Measurements from ENCODE around the gene FOLH1.
"Not testable (repeated sequence)": the region's sequence is repeated elsewhere in the genome, so short reads cannot be mapped to it uniquely, and the experiment has no call there.

The FOLH1 gene

DNA sequence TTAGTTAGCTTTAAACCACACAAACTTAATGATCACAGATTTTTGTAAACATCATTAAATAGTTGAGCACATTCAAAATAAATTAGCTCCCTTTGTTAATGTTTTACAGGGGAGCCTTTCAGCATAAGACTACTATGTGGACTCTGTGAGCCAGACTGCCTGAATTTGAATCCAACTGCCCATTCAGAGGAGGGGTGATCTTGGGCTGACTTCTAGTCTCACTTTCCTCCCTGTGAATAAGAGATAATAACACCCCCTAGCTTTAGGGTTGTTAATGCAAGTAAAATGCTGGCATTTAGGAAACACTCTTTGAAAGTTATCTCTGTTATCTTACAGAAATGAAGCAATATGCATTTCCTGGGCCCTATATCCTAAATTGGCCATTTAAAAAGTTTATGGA is 23.6 kb downstream of the FOLH1 start:
- in situ Hi-C loops (cut with MboI; ENCODE audit: low sequenced_read_pairs): not testable (repeated sequence)

GRCh38 chr11:49177936-49178335 is 30.5 kb downstream of the FOLH1 start:
- in situ Hi-C loops (cut with MboI; ENCODE audit: low sequenced_read_pairs): not testable (repeated sequence)

DNA sequence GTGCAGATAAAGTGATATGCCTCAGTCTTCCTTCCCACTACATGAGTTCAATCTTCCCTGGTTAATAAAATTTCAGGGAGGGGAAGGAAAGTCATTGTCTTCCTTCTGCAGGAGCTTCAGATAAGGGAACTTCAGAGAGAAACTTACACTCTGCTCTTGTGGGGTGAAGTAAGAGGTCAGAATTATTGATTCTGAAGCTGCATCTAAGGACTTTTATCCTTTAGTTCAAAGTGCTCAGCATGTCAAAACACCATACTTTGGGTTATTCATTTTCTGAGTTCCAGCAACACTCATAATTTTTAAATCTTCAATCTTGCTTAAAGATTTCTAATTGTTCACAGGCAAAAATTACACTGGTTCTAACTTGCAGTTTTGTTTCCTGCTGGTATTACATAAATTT is 33.0 kb downstream of the FOLH1 start:
- in situ Hi-C loops (cut with MboI; ENCODE audit: low sequenced_read_pairs): not testable (repeated sequence)

DNA sequence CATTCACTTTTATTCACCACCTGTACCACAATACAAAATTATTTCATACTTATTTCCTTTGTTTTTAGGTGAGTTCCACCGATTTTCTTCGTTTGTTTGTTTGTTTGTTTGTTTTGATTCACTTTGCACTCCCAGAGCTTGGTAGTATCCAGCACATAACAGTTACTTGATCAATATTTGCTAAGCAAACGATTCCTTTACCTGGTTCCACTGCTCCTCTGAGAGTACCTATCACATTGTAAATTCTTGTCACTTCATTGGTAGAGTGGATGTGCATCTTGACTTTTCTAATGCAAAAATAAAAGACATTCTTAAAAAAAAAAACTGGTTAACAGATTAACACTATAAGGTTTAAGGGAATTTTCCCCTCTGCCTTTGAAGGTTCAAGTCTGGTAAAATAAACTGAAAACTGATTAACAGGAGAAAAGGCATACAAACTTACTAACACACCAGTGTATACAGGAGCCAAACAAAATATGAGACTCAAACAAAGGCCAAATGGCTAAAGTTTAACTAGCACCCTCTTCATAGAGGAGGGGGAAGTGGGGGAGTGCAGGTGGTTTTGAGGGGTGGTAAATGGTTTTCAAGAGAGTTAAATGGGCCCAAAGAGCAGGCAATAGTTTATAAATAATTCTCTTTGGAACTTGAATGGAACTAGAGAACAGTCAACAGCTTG is 33.6 kb downstream of the FOLH1 start:
- in situ Hi-C loops (cut with MboI; ENCODE audit: low sequenced_read_pairs): not testable (repeated sequence)

DNA sequence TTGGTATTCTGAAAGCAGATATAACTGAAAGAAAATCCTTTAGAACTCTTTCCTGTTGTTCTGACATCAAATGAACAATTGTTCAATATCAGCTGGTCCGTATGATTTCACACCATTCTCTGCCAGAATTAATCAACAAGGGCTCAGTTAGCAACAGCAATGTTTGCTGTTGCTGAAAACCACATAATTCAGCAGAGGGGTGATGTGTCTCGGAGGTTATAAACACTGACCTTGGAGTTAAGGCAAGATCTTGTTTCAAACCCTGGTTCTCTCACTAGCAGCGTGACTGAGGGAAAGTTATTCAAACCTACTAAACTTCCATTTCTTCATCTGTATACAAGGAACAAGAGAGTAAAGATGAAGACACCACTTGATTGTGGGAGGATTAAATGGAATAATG is 36.8 kb downstream of the FOLH1 start:
- in situ Hi-C loops (cut with MboI; ENCODE audit: low sequenced_read_pairs): not testable (repeated sequence)

DNA sequence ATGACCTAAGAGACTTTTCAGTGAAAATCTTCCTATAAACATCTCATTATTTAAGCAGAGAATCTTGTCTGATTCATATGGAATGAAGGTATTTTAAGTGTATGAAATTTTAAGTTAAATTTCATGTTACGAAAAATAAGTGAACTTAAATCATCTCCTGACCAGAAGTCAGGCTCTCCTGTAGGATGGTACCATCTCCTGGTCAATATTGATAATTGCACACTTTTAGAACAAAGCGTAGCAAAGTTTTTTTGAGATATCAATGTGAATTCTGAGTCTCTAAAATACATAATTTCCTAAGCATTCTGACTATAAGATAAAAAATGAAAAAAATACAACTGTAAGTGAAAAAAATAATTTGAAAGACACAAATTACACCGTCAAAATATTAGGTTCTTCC is 38.8 kb downstream of the FOLH1 start:
- in situ Hi-C loops (cut with MboI; ENCODE audit: low sequenced_read_pairs): not testable (repeated sequence)

DNA sequence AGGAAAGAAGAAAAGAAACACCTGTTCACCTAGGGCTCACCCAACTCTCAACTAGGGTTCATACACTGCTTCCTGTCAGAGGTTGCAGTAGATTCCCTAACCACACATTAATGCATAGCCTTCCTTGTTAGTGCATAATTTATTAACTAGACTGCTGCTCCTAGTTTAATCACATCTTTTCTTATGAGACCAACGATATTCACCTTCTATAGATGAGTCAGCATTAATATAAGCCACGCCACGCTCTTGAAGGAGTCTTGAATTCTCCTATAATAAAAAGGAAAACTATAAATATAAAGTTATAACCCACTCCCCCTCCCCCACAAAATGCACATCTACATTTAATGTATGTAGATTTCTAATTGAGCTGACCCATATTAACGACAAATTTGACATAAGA is 39.4 kb downstream of the FOLH1 start:
- in situ Hi-C loops (cut with MboI; ENCODE audit: low sequenced_read_pairs): not testable (repeated sequence)

DNA sequence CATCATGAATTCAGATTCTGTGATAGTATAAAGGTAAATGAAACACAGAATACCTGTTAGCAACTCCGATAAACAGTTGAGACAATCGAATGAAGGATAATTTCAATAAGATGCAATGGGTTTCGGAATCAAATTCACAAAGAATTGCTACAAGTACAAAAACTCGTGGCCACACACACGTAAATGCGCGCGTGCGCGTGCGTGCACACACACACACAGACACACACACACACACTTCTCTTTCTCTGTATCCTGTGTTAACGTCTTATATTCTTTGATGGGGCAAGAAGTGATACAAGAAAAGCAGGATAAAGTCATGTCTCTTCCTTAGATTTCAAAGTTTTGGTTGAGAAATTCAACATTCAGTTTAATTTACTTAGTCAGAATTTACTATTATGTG is 57.2 kb downstream of the FOLH1 start:
- in situ Hi-C loops (cut with MboI; ENCODE audit: low sequenced_read_pairs): no loop called here

DNA sequence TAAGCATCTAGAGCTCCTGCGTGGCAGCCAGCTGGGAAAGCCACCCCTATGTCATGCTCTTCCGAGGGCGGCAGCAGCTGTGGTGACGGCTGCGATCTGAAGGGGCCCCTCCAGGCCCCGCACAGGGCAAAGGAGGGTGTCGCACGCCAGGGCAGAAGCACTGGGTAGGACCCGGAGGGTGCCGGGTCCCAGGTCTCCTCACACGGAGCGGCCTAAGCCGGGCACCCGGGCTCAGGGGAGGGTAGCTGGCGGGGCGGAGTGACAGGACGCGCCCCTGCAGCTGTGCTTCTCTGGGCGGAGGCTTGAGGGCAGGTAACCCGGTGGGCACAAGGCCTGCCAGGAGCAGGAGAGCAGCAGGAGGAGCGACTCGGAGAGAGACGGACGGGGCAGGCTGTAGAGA is 106.0 kb downstream of the FOLH1 start:
- in situ Hi-C loops (cut with MboI; ENCODE audit: low sequenced_read_pairs): not testable (repeated sequence)
